Heart right ventricle (tissue), 16 donors: Measurements from ENCODE around the gene KIFC3. TPM values are rescaled to one million over a fixed set of nuclear protein-coding genes. Genes with fewer than 3 reads are reported as not detected.

Source experiments
- ATAC-seq, 8 donors: fragments of 200-7000 bp; cut with Tn5 transposase; one replicate each; pipeline ENCODE4 v1.9.1; 2020; ENCODE audit warnings: mild to moderate bottlenecking in 8 of 8, moderate library complexity in 8 of 8, moderate number of reproducible peaks in 1 of 8
- DNase-seq, 2 donors: peaks; one replicate each; pipeline ENCODE4 v3.0.0-alpha.2; 2020
- H3K27ac ChIP-seq, 10 donors: fragments of 200-600 bp; sonication (generic) in 2 of 10; one replicate each; pipeline versions ENCODE4 v1.5.0 to v1.8.0; 2020 to 2022; ENCODE audit warnings: mild to moderate bottlenecking in 3 of 10
- H3K27me3 ChIP-seq, 7 donors: fragments of 200-600 bp; one replicate each; pipeline ENCODE4 v1.8.0; 2021 to 2022; ENCODE audit warnings: mild to moderate bottlenecking in 2 of 7
- H3K36me3 ChIP-seq, 9 donors: fragments of 200-600 bp; sonication (generic) in 1 of 9; one replicate each; pipeline versions ENCODE4 v1.5.0 to v1.8.0; 2020 to 2022; ENCODE audit warnings: mild to moderate bottlenecking in 2 of 9
- H3K4me1 ChIP-seq, 9 donors: fragments of 200-600 bp; sonication (generic) in 1 of 9; one replicate each; pipeline versions ENCODE4 v1.5.0 to v1.8.0; 2020 to 2022; ENCODE audit warnings: mild to moderate bottlenecking in 4 of 9
- H3K4me3 ChIP-seq, 10 donors: fragments of 200-600 bp; sonication (generic) in 2 of 10; one replicate each; pipeline versions ENCODE4 v1.5.0 to v1.8.0; 2020 to 2022; ENCODE audit warnings: mild to moderate bottlenecking in 7 of 10, moderate library complexity in 2 of 10
- H3K9me3 ChIP-seq, 11 donors: fragments of 200-600 bp in 10 of 11; sonication (generic) in 2 of 11; one replicate each; pipeline versions ENCODE4 v1.5.0 to v1.8.0; 2013 to 2022; ENCODE audit warnings: mild to moderate bottlenecking in 2 of 11, control low read depth in 1 of 11, moderate library complexity in 1 of 11
- CTCF ChIP-seq, 9 donors: fragments of 200-600 bp; sonication (generic) in 2 of 9; IDR thresholded peaks; one replicate each; pipeline versions ENCODE4 v1.5.0 to v1.8.0; 2021 to 2022; ENCODE audit warnings: antibody characterized with exemption in 9 of 9, mild to moderate bottlenecking in 5 of 9, moderate library complexity in 1 of 9
- WGBS, 2 donors: extraction: QIAGEN DNeasy Blood & Tissue Kit; methylation state at CpG; one replicate each; pipeline ENCODE4 v1.1.7; 2013; ENCODE audit warnings: inconsistent platforms in 1 of 2; 5-methylcytosine and 5-hydroxymethylcytosine counted together
- intact Hi-C, 10 donors: fragments of 100-400 bp; cut with DNase I; formaldehyde crosslinking; loops; one replicate each; pipeline versions ENCODE4 v1.11.1 to v1.14.2; 2022
- polyA plus RNA-seq, 2 donors: library from polyadenylated mRNA; stranded (reverse); fragments of 200-250 nt; gene quantifications; one replicate each; pipeline ENCODE4 v1.2.3, GENCODE V29; 2013
- total RNA-seq, 10 donors: library from RNA; stranded (reverse); fragmentation: NEBNext Ultra II Directional in 3 of 10; extraction: Animal tissue kit (Norgen Biotek cat#: 25700) in 3 of 10; gene quantifications; one replicate each; pipeline versions ENCODE4 v1.2.1 to v1.2.4, GENCODE V29; 2021 to 2023
- donor health status: Arrhythmogenic right ventricular cardiomyopathy.
- donor health status: ischemic (EF 13 %, LVEDD 7.1; RV severe dilation, severe dysfunction).
- donor health status: healthy with polysubstance abuse.
- donor health status: DM: no; HTN: yes; CAD: no.
- donor health status: DM: no; HTN: no; CAD: no.
- donor health status: ischemic (EF 25% LVEDD 6.9; RV normal size, moderate dysfunction).
- donor health status: ischemic (EF 25% LVEDD 5.7; RV mildly dilated, moderate dysfunction).
- donor health status: healthy.
- donor health status: DM: yes; HTN: yes; CAD: no.
- donor health status: Ischemic cardiomyopathy.
- donor health status: ischemic (EF 35%, LVEDD 5.7; RV mildly dilated, moderate dysfunction).
- donor health status: nonischemic (EF 11% LVEDD 7.7; RV severe dilation, severe dysfunction).
- donor health status: DM: yes; HTN: yes; CAD: no.
- donor health status: PGD.
- donor health status: ischemic (EF 29% LVEDD 5.4; RV normal size, mild dysfunction).
- donor health status: nonischemic (EF 23%, LVEDD 6.1; RV moderate dilation, normal function).

Gene KIFC3
- total and polyA plus RNA-seq, 12 donors, result 42.5 to 97.4 (median 63.5) TPM

GRCh38 chr16:57735755-57736418, 66.4 kb downstream of the KIFC3 start, which contains the start of gene KATNB1:
KATNB1 (plus strand) TSS chr16:57735770; CDS start chr16:57737244, 1,474 bp downstream.
- no peak for DNase-seq
- WGBS, 2 donors, result 1% methylated on average over 35 of the region's 35 CpGs
- peaks cover 0 to 15% (median 0%) of the 10 kb centered on the region in 9 donors for H3K36me3 ChIP-seq
- no peaks in the 10 kb centered on the region for H3K27me3 ChIP-seq
- H3K4me1 ChIP-seq, result peaks cover 11 to 27% (median 19%) of the 10 kb centered on the region in 9 donors
- peak within 1 kb of the TSS; percentile 83 to 96 (median 91) for H3K27ac ChIP-seq
- intact Hi-C loops, result loop anchor here in 1 of 10 donors (2.0 kb wide), 1 partner anchor 67 kb away; the partner anchor contains the start of gene KIFC3
- H3K4me3 ChIP-seq, result peak within 1 kb of the TSS; percentile 70 to 94 (median 80)
- peaks cover 0 to 7% (median 0%) of the 10 kb centered on the region in 11 donors for H3K9me3 ChIP-seq
- peak in 1 of 8 donors; percentile 2 for ATAC-seq
- no peak for TF ChIP-seq CTCF (IDR thresholded peaks at IDR 0.05)

GRCh38 chr16:57734925-57735754, 67.2 kb downstream of the KIFC3 start:
- H3K4me1 ChIP-seq, result peaks cover 11 to 27% (median 19%) of the 10 kb centered on the region in 9 donors
- peaks cover 0 to 7% (median 0%) of the 10 kb centered on the region in 11 donors for H3K9me3 ChIP-seq
- ATAC-seq (peak; percentile 94 to 97 (median 96)), DNase-seq (peak; percentile 98 to 99)
- H3K27me3 ChIP-seq, result no peaks in the 10 kb centered on the region
- WGBS, 2 donors, result 0% methylated on average over 45 of the region's 45 CpGs
- peak overlapping the region; percentile 83 to 96 (median 91) for H3K27ac ChIP-seq
- no peak for TF ChIP-seq CTCF (IDR thresholded peaks at IDR 0.05)
- H3K4me3 ChIP-seq, result peak overlapping the region; percentile 70 to 94 (median 80)
- intact Hi-C loops, result loop anchor here in 1 of 10 donors (2.0 kb wide), 1 partner anchor 68 kb away; the partner anchor contains the start of gene KIFC3
- H3K36me3 ChIP-seq, result peaks cover 0 to 15% (median 0%) of the 10 kb centered on the region in 9 donors

GRCh38 chr16:57734308-57734924, 67.9 kb downstream of the KIFC3 start:
- peak overlapping the region; percentile 83 to 96 (median 91) for H3K27ac ChIP-seq
- DNase-seq (no peak), ATAC-seq (no peak)
- no peaks in the 10 kb centered on the region for H3K27me3 ChIP-seq
- WGBS, 2 donors, result 61% methylated on average over 20 of the region's 20 CpGs
- peaks cover 0 to 15% (median 0%) of the 10 kb centered on the region in 9 donors for H3K36me3 ChIP-seq
- TF ChIP-seq CTCF (IDR thresholded peaks at IDR 0.05), result no peak
- peaks cover 11 to 27% (median 19%) of the 10 kb centered on the region in 9 donors for H3K4me1 ChIP-seq
- peak overlapping the region; percentile 63 to 84 (median 78) for H3K4me3 ChIP-seq
- intact Hi-C loops, result loop anchor here in 1 of 10 donors (2.0 kb wide), 1 partner anchor 68 kb away; the partner anchor contains the start of gene KIFC3
- H3K9me3 ChIP-seq, result peaks cover 0 to 7% (median 0%) of the 10 kb centered on the region in 11 donors

GRCh38 chr16:57732714-57733113, 69.6 kb downstream of the KIFC3 start:
- ATAC-seq, result no peak
- no peak for TF ChIP-seq CTCF (IDR thresholded peaks at IDR 0.05)
- DNase-seq, result no peak
- H3K4me1 ChIP-seq, result peaks cover 11 to 27% (median 19%) of the 10 kb centered on the region in 9 donors
- H3K4me3 ChIP-seq, result no peak overlapping the region
- H3K9me3 ChIP-seq, result peaks cover 0 to 7% (median 0%) of the 10 kb centered on the region in 11 donors
- H3K27ac ChIP-seq, result no peak overlapping the region
- WGBS, 2 donors, result 72 to 74% methylated on average over 2 of the region's 2 CpGs
- no peaks in the 10 kb centered on the region for H3K27me3 ChIP-seq
- H3K36me3 ChIP-seq, result peaks cover 0 to 8% (median 0%) of the 10 kb centered on the region in 9 donors
- intact Hi-C loops, result no loop called here
